Tibial nerve (tissue), 4 donors: Measurements from ENCODE around the gene WFDC5. TPM values are rescaled to one million over a fixed set of nuclear protein-coding genes. Genes with fewer than 3 reads are reported as not detected.

Experiments
- DNase-seq, 2 donors: peaks; one replicate each; pipeline ENCODE4 v3.0.0-alpha.2; 2019; ENCODE audit warnings: low spot score in 2 of 2
- H3K27ac ChIP-seq, 4 donors: fragments of 200-600 bp; sonication (generic) in 3 of 4; one replicate each; pipeline ENCODE4 v1.5.1; 2017 to 2019; ENCODE audit warnings: mild to moderate bottlenecking in 1 of 4
- H3K27me3 ChIP-seq, 2 donors: fragments of 200-600 bp; sonication (generic) in 1 of 2; one replicate each; pipeline versions ENCODE4 v1.5.1 to v1.6.0; 2017 to 2019
- H3K36me3 ChIP-seq, 3 donors: fragments of 200-600 bp; sonication (generic); one replicate each; pipeline ENCODE4 v1.5.1; 2018 to 2019
- H3K4me1 ChIP-seq, 4 donors: fragments of 200-600 bp; sonication (generic) in 3 of 4; one replicate each; pipeline ENCODE4 v1.5.1; 2017 to 2019
- H3K4me3 ChIP-seq, 4 donors: fragments of 200-600 bp; sonication (generic) in 3 of 4; one replicate each; pipeline ENCODE4 v1.5.1; 2017 to 2019; ENCODE audit warnings: mild to moderate bottlenecking in 1 of 4, moderate library complexity in 1 of 4
- H3K9me3 ChIP-seq, 4 donors: fragments of 200-600 bp; sonication (generic) in 3 of 4; one replicate each; pipeline ENCODE4 v1.5.1; 2017 to 2019
- CTCF ChIP-seq, 5 experiments: fragments of 200-600 bp in 3 of 5; fragments of 450-650 bp in 2 of 5; sonication (generic) in 3 of 5; IDR thresholded peaks; one replicate each; pipeline ENCODE4 v1.5.1; 2016 to 2019; ENCODE audit warnings: antibody characterized with exemption in 5 of 5, mild to moderate bottlenecking in 3 of 5, moderate library complexity in 2 of 5
- EP300 ChIP-seq, 2 donors: sonication (generic); formaldehyde crosslinking; IDR thresholded peaks; one replicate each; pipeline ENCODE4 v1.6.1; 2017; ENCODE audit warnings: antibody characterized with exemption in 2 of 2, mild to moderate bottlenecking in 1 of 2
- POLR2A ChIP-seq, 2 donors: fragments of 450-650 bp; IDR thresholded peaks; one replicate each; pipeline ENCODE4 v1.6.1; 2017; ENCODE audit warnings: antibody characterized with exemption in 2 of 2, mild to moderate bottlenecking in 2 of 2, moderate library complexity in 2 of 2
- WGBS, 2 donors: methylation state at CpG; one replicate each; pipeline ENCODE4 v1.1.5; 2018; 5-methylcytosine and 5-hydroxymethylcytosine counted together
- total RNA-seq, 4 donors: library from RNA; depleted of rRNA; stranded (reverse); fragments of >200 nt; gene quantifications; one replicate each; pipeline ENCODE4 v1.1.0, GENCODE V29; 2016

WFDC5 gene
- total RNA-seq, 4 donors from 2014 or later = not detected

DNA sequence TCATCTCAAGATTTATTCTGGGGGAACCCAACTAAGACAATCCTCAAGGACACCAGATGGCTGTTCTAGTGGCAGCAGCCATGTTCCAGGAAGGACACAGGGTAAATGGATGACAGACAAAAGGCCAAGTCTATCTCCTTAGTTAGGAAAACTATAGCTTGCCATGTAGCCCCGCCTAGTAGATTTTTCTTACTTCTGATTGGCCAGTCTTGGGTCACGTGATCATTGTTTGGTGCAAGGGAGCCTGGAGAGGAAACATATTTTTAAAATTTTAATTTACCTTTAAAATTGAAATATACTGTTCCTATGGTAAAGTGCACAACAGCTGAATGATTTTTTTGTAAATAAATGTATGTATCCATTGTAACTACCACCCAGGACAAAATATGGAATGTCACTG, 9.7 kb downstream of the WFDC5 start:
- Histone ChIP-seq H3K36me3 (no peaks in the 10 kb centered on the region), H3K4me1 (peaks cover 0 to 5% (median 0%) of the 10 kb centered on the region in 4 donors), H3K27ac (no peak overlapping the region), H3K4me3 (no peak overlapping the region), H3K27me3 (peaks cover 0 to 7% of the 10 kb centered on the region in 2 donors), H3K9me3 (no peaks in the 10 kb centered on the region)
- 84 to 97% methylated on average over 2 of the region's 2 CpGs for WGBS, 2 donors
- DNase-seq = no peak
- no peak for TF ChIP-seq CTCF (IDR thresholded peaks at IDR 0.05)
- TF ChIP-seq POLR2A (IDR thresholded peaks at IDR 0.05) = no peak
- no peak for TF ChIP-seq EP300 (IDR thresholded peaks at IDR 0.05)

DNA sequence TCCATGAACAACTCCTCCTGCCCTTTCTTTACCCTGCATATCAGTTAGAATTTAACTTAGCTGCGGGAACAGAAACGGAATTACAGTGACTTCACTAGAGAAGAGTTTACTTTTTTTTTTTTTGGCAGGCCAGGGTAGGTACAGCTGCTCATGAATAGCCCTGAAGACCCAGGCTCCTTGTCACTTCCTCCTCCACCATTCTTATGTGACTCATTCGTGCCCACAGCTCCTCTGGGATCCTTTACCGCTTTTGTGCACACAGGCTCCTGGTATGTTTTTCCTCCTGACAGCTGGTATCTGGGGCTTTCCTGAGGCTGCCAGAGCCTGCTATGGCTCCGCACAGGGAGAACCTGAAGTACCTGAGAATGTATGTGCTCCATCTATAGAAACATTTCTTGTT, 10.2 kb downstream of the WFDC5 start:
- H3K4me1 ChIP-seq = peaks cover 0 to 5% (median 0%) of the 10 kb centered on the region in 4 donors
- DNase-seq = no peak
- H3K27ac ChIP-seq = no peak overlapping the region
- peaks cover 0 to 11% of the 10 kb centered on the region in 2 donors for H3K27me3 ChIP-seq
- no peaks in the 10 kb centered on the region for H3K36me3 ChIP-seq
- TF ChIP-seq POLR2A (IDR thresholded peaks at IDR 0.05) (no peak), CTCF (IDR thresholded peaks at IDR 0.05) (no peak), EP300 (IDR thresholded peaks at IDR 0.05) (no peak)
- WGBS, 2 donors = 73 to 79% methylated on average over 5 of the region's 5 CpGs
- H3K9me3 ChIP-seq = no peaks in the 10 kb centered on the region
- H3K4me3 ChIP-seq = no peak overlapping the region

DNA sequence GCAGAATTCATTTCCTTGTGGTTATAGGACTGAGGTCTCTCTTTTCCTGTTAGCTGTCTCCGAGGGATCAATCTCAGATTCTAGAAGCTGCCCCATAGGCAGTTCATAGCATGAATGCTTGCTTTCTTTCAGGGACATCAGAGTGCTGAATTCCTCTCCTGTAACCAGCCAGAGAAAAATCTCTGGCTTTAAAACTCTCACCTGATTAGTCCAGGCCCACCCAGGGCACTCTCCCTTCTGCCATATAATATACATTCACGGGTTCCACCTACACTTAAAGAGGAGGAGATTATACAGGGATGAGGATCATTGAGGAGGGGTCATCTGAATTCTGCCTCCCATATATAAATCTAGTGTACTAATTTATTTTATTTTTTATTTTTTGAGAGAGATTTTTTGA, 11.9 kb downstream of the WFDC5 start:
- Histone ChIP-seq H3K4me1 (peaks cover 0 to 11% (median 0%) of the 10 kb centered on the region in 4 donors), H3K27me3 (peaks cover 0 to 24% of the 10 kb centered on the region in 2 donors), H3K9me3 (no peaks in the 10 kb centered on the region), H3K27ac (no peak overlapping the region), H3K4me3 (no peak overlapping the region), H3K36me3 (no peaks in the 10 kb centered on the region)
- 62 to 69% methylated on average over 2 of the region's 2 CpGs for WGBS, 2 donors
- DNase-seq = no peak
- TF ChIP-seq EP300 (IDR thresholded peaks at IDR 0.05) (no peak), CTCF (IDR thresholded peaks at IDR 0.05) (no peak), POLR2A (IDR thresholded peaks at IDR 0.05) (no peak)

GRCh38 chr20:45101333-45101850, 13.6 kb downstream of the WFDC5 start:
- Histone ChIP-seq H3K36me3 (no peaks in the 10 kb centered on the region), H3K9me3 (no peaks in the 10 kb centered on the region), H3K4me3 (no peak overlapping the region), H3K4me1 (peaks cover 0 to 19% (median 0%) of the 10 kb centered on the region in 4 donors), H3K27ac (no peak overlapping the region), H3K27me3 (peaks cover 0 to 41% of the 10 kb centered on the region in 2 donors)
- WGBS, 2 donors = 74 to 90% methylated on average over 6 of the region's 6 CpGs
- TF ChIP-seq EP300 (IDR thresholded peaks at IDR 0.05) (no peak), CTCF (IDR thresholded peaks at IDR 0.05) (no peak), POLR2A (IDR thresholded peaks at IDR 0.05) (no peak)
- DNase-seq = no peak

DNA sequence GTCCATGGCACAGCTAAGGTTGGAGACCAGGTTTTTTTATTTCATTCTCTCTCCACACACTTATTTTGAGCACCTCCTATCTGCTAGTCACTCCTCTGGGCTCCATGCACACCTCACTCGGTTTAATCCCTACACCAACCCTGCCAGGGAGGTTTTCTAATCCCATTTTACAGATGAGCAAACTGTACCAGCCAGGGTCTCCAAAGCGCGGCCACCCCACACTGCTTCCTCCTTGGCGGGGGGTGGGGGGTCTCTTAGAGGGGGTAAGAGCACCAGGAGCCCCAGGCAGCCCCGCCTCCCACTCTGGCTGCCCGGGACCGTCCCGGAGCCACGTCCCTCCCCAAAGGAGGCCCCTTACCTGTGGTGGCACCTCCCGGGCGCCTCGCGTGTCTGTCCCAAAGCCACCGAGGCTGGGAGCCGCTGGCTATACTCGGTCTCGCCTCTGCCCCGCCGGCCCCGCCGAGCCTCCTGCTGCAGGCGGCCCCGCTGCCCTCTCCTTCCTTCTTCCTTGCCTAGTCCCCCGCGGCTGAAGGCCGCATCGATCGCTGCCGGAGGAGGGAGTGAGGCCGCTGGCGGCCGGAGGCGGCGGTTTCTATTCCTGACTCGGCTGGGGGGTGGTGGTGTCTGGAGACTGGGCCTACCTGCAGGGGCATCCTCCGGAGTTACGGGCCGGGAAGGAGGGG, 14.3 kb downstream of the WFDC5 start, which contains the start of gene KCNS1:
KCNS1 (minus strand) TSS at position 565 of the 683 bp plus-strand sequence. CDS start 1,891 bp downstream, outside the sequence.
- 18 to 33% methylated on average over 6 to 38 of the region's 38 CpGs for WGBS, 2 donors
- Histone ChIP-seq H3K27ac (no peak within 1 kb of the TSS), H3K9me3 (no peaks in the 10 kb centered on the region), H3K36me3 (no peaks in the 10 kb centered on the region), H3K27me3 (peaks cover 0 to 47% of the 10 kb centered on the region in 2 donors), H3K4me3 (peak within 1 kb of the TSS in 1 of 4 donors; percentile 12), H3K4me1 (peaks cover 0 to 26% (median 0%) of the 10 kb centered on the region in 4 donors)
- no peak for DNase-seq
- no peak for TF ChIP-seq EP300 (IDR thresholded peaks at IDR 0.05)
- TF ChIP-seq CTCF (IDR thresholded peaks at IDR 0.05) = no peak
- TF ChIP-seq POLR2A (IDR thresholded peaks at IDR 0.05) = no peak
